Suppressor macrophage treated with lipopolysaccharide for 1 hour (primary cell): ENCODE measurements around the gene QRFPR.
"Not testable (repeated sequence)": the region's sequence is repeated elsewhere in the genome, so short reads cannot be mapped to it uniquely, and the experiment has no call there.

Experiments
- DNase-seq, 3 donors: peaks; one replicate each; pipeline ENCODE4 v3.0.0-alpha.2; 2020 to 2022

The QRFPR gene

GRCh38 chr4:121380776-121381462 is at the start of gene QRFPR:
Gene QRFPR (minus strand): TSS chr4:121381018. CDS start chr4:121380647, 371 bp downstream.
- no peak for DNase-seq

GRCh38 chr4:121428721-121429120 is 47.9 kb upstream of the QRFPR start:
- no peak for DNase-seq

GRCh38 chr4:121421594-121421993 is 40.8 kb upstream of the QRFPR start:
- no peak for DNase-seq

GRCh38 chr4:121411151-121411744 is 30.4 kb upstream of the QRFPR start:
- no peak for DNase-seq

- not testable (repeated sequence) for DNase-seq
These were observed 27.7 kb upstream of the QRFPR start for GRCh38 chr4:121408567-121408966.

- DNase-seq = no peak
These were observed 19.8 kb upstream of the QRFPR start for GRCh38 chr4:121400632-121401031.

GRCh38 chr4:121397941-121398601 is 17.3 kb upstream of the QRFPR start:
- DNase-seq = no peak

- no peak for DNase-seq
These were observed 16.6 kb upstream of the QRFPR start for GRCh38 chr4:121397434-121397833.

GRCh38 chr4:121392426-121393086 is 11.7 kb upstream of the QRFPR start:
- no peak for DNase-seq

GRCh38 chr4:121390335-121390734 is 9.5 kb upstream of the QRFPR start:
- no peak for DNase-seq

GRCh38 chr4:121379276-121379675 is 1.5 kb downstream of the QRFPR start:
- no peak for DNase-seq

- DNase-seq = no peak
These were observed 3.7 kb downstream of the QRFPR start for GRCh38 chr4:121377076-121377475.

GRCh38 chr4:121376556-121376955 is 4.3 kb downstream of the QRFPR start:
- DNase-seq = no peak

- DNase-seq = no peak
These were observed 4.7 kb downstream of the QRFPR start for GRCh38 chr4:121376097-121376496.

GRCh38 chr4:121375262-121375661 is 5.6 kb downstream of the QRFPR start:
- peak in 1 of 3 donors; percentile 11 for DNase-seq

GRCh38 chr4:121373841-121374240 is 7.0 kb downstream of the QRFPR start:
- DNase-seq = no peak

GRCh38 chr4:121370729-121371325 is 10.0 kb downstream of the QRFPR start:
- peak; percentile 51 to 66 (median 66) for DNase-seq

GRCh38 chr4:121360495-121360894 is 20.3 kb downstream of the QRFPR start:
- DNase-seq = peak in 1 of 3 donors; percentile 1

- peak in 1 of 3 donors; percentile 10 for DNase-seq
These were observed 22.3 kb downstream of the QRFPR start for GRCh38 chr4:121358473-121358872.

GRCh38 chr4:121353213-121353612 is 27.6 kb downstream of the QRFPR start:
- no peak for DNase-seq

- no peak for DNase-seq
These were observed 36.7 kb downstream of the QRFPR start for GRCh38 chr4:121344098-121344497.

GRCh38 chr4:121340247-121340646 is 40.6 kb downstream of the QRFPR start:
- DNase-seq = no peak

GRCh38 chr4:121339824-121340223 is 41.0 kb downstream of the QRFPR start:
- no peak for DNase-seq
